Kidney capillary endothelial cell (primary cell): ENCODE results near the gene CAMK2D.

Experiments used
- DNase-seq: peaks from one replicate; pipeline ENCODE4 v3.0.0-alpha.2; 2018; ENCODE audit warnings: low spot score

Gene CAMK2D

GRCh38 chr4:113637823-113638561 lies 123.5 kb downstream of the CAMK2D start:
- DNase-seq: no peak

GRCh38 chr4:113637363-113637762 lies 124.2 kb downstream of the CAMK2D start:
- DNase-seq: no peak

GRCh38 chr4:113636877-113637276 lies 124.7 kb downstream of the CAMK2D start:
- DNase-seq: no peak

GRCh38 chr4:113636438-113636818 lies 125.1 kb downstream of the CAMK2D start:
- DNase-seq: no peak

GRCh38 chr4:113635739-113636437 lies 125.7 kb downstream of the CAMK2D start:
- DNase-seq: no peak

- no peak for DNase-seq
These were observed 127.2 kb downstream of the CAMK2D start for GRCh38 chr4:113634081-113634969.

GRCh38 chr4:113633467-113633866 lies 128.1 kb downstream of the CAMK2D start:
- no peak for DNase-seq

- DNase-seq: no peak
These were observed 132.8 kb downstream of the CAMK2D start for GRCh38 chr4:113628711-113629110.

GRCh38 chr4:113627321-113627720 lies 134.2 kb downstream of the CAMK2D start:
- no peak for DNase-seq

- DNase-seq: no peak
These were observed 135.6 kb downstream of the CAMK2D start for GRCh38 chr4:113625902-113626301.

GRCh38 chr4:113623274-113623894 lies 138.2 kb downstream of the CAMK2D start:
- DNase-seq: no peak

- DNase-seq: no peak
These were observed 139.9 kb downstream of the CAMK2D start for GRCh38 chr4:113621633-113622032.

GRCh38 chr4:113620032-113620431 lies 141.5 kb downstream of the CAMK2D start:
- no peak for DNase-seq

- no peak for DNase-seq
These were observed 142.0 kb downstream of the CAMK2D start for GRCh38 chr4:113619526-113619925.

GRCh38 chr4:113618205-113618604 lies 143.3 kb downstream of the CAMK2D start:
- DNase-seq: no peak

- no peak for DNase-seq
These were observed 144.3 kb downstream of the CAMK2D start for GRCh38 chr4:113617195-113617594.

GRCh38 chr4:113616443-113616842 lies 145.1 kb downstream of the CAMK2D start:
- DNase-seq: no peak

GRCh38 chr4:113614414-113614813 lies 147.1 kb downstream of the CAMK2D start:
- no peak for DNase-seq

- no peak for DNase-seq
These were observed 148.0 kb downstream of the CAMK2D start for GRCh38 chr4:113613503-113613902.

GRCh38 chr4:113610537-113610936 lies 151.0 kb downstream of the CAMK2D start:
- DNase-seq: no peak

- DNase-seq: no peak
These were observed 153.5 kb downstream of the CAMK2D start for GRCh38 chr4:113607998-113608397.

GRCh38 chr4:113607147-113607720 lies 154.3 kb downstream of the CAMK2D start:
- no peak for DNase-seq
